Stomach smooth muscle (tissue), 2 donors: ENCODE measurements around the gene GPAM.

Experiments used
- H3K27ac ChIP-seq: one replicate; pipeline ENCODE4 v1.7.0; 2013; ENCODE audit warnings: mild to moderate bottlenecking, low read length, inconsistent platforms
- H3K27me3 ChIP-seq, 2 donors: one replicate each; pipeline ENCODE4 v1.7.0; 2013; ENCODE audit warnings: low read length in 2 of 2; ENCODE audit not compliant: insufficient read depth in 2 of 2, control insufficient read depth in 1 of 2
- H3K36me3 ChIP-seq, 2 donors: one replicate each; pipeline ENCODE4 v1.7.0; 2013; ENCODE audit warnings: low read length in 2 of 2; ENCODE audit not compliant: control insufficient read depth in 2 of 2, insufficient read depth in 2 of 2
- H3K4me1 ChIP-seq: one replicate; pipeline ENCODE4 v1.7.0; 2013; ENCODE audit warnings: low read length; ENCODE audit not compliant: control insufficient read depth, insufficient read depth
- H3K4me3 ChIP-seq, 2 donors: one replicate each; pipeline ENCODE4 v1.7.0; 2013; ENCODE audit warnings: low read length in 2 of 2
- H3K9ac ChIP-seq, 2 donors: one replicate each; pipeline ENCODE4 v1.7.0; 2013; ENCODE audit warnings: low read length in 2 of 2, mild to moderate bottlenecking in 1 of 2
- H3K9me3 ChIP-seq, 2 donors: one replicate each; pipeline ENCODE4 v1.7.0; 2013; ENCODE audit warnings: low read length in 2 of 2; ENCODE audit not compliant: control insufficient read depth in 2 of 2
- donor health status: healthy.
- donor health status: Pancreatic carcinoma.

The GPAM gene

GRCh38 chr10:112159469-112159868, 24.1 kb downstream of the GPAM start:
- Histone ChIP-seq H3K9me3 (no peaks in the 10 kb centered on the region), H3K27me3 (no peaks in the 10 kb centered on the region), H3K4me3 (no peak overlapping the region), H3K4me1 (no peaks in the 10 kb centered on the region), H3K27ac (no peak overlapping the region), H3K36me3 (peaks cover 41 to 57% of the 10 kb centered on the region in 2 donors), H3K9ac (no peak overlapping the region)

GRCh38 chr10:112151524-112152039, 32.0 kb downstream of the GPAM start:
- H3K9me3 ChIP-seq: no peaks in the 10 kb centered on the region
- no peaks in the 10 kb centered on the region for H3K4me1 ChIP-seq
- H3K27me3 ChIP-seq: no peaks in the 10 kb centered on the region
- H3K4me3 ChIP-seq: no peak overlapping the region
- no peak overlapping the region for H3K9ac ChIP-seq
- H3K36me3 ChIP-seq: peaks cover 27 to 28% of the 10 kb centered on the region in 2 donors
- H3K27ac ChIP-seq: no peak overlapping the region

GRCh38 chr10:112148331-112148730, 35.2 kb downstream of the GPAM start:
- Histone ChIP-seq H3K27ac (no peak overlapping the region), H3K36me3 (peaks cover 8 to 13% of the 10 kb centered on the region in 2 donors)

GRCh38 chr10:112146799-112147198, 36.8 kb downstream of the GPAM start:
- H3K4me3 ChIP-seq: no peak overlapping the region
- H3K9me3 ChIP-seq: no peaks in the 10 kb centered on the region
- H3K36me3 ChIP-seq: peaks cover 0 to 6% of the 10 kb centered on the region in 2 donors
- H3K27me3 ChIP-seq: no peaks in the 10 kb centered on the region
- H3K9ac ChIP-seq: no peak overlapping the region
- H3K4me1 ChIP-seq: no peaks in the 10 kb centered on the region
- H3K27ac ChIP-seq: no peak overlapping the region

More at GRCh38 chr10:112148331-112148730, 35.2 kb downstream of the GPAM start:
- no peaks in the 10 kb centered on the region for H3K27me3 ChIP-seq
- no peaks in the 10 kb centered on the region for H3K4me1 ChIP-seq
- no peak overlapping the region for H3K9ac ChIP-seq
- H3K4me3 ChIP-seq: no peak overlapping the region
- H3K9me3 ChIP-seq: no peaks in the 10 kb centered on the region

GRCh38 chr10:112145263-112145662, 38.3 kb downstream of the GPAM start:
- Histone ChIP-seq H3K9ac (no peak overlapping the region), H3K36me3 (peaks cover 0 to 2% of the 10 kb centered on the region in 2 donors), H3K27ac (no peak overlapping the region), H3K9me3 (no peaks in the 10 kb centered on the region), H3K27me3 (no peaks in the 10 kb centered on the region), H3K4me1 (no peaks in the 10 kb centered on the region), H3K4me3 (no peak overlapping the region)

- no peak overlapping the region for H3K9ac ChIP-seq
Measured at GRCh38 chr10:112143420-112143819, 40.1 kb downstream of the GPAM start.

GRCh38 chr10:112141292-112141691, 42.3 kb downstream of the GPAM start:
- Histone ChIP-seq H3K9me3 (no peaks in the 10 kb centered on the region), H3K4me1 (no peaks in the 10 kb centered on the region), H3K36me3 (no peaks in the 10 kb centered on the region), H3K27me3 (no peaks in the 10 kb centered on the region), H3K4me3 (no peak overlapping the region), H3K9ac (no peak overlapping the region), H3K27ac (no peak overlapping the region)

More at GRCh38 chr10:112143420-112143819, 40.1 kb downstream of the GPAM start:
- Histone ChIP-seq H3K4me3 (no peak overlapping the region), H3K4me1 (no peaks in the 10 kb centered on the region), H3K27me3 (no peaks in the 10 kb centered on the region), H3K27ac (no peak overlapping the region), H3K9me3 (no peaks in the 10 kb centered on the region), H3K36me3 (peaks cover 0 to 2% of the 10 kb centered on the region in 2 donors)

GRCh38 chr10:112140110-112140970, 43.2 kb downstream of the GPAM start:
- no peaks in the 10 kb centered on the region for H3K36me3 ChIP-seq
- no peaks in the 10 kb centered on the region for H3K4me1 ChIP-seq
- no peaks in the 10 kb centered on the region for H3K9me3 ChIP-seq
- no peak overlapping the region for H3K9ac ChIP-seq
- H3K27me3 ChIP-seq: no peaks in the 10 kb centered on the region
- no peak overlapping the region for H3K27ac ChIP-seq
- no peak overlapping the region for H3K4me3 ChIP-seq

- Histone ChIP-seq H3K36me3 (no peaks in the 10 kb centered on the region), H3K9ac (no peak overlapping the region), H3K4me3 (no peak overlapping the region), H3K4me1 (no peaks in the 10 kb centered on the region), H3K27ac (no peak overlapping the region), H3K9me3 (no peaks in the 10 kb centered on the region), H3K27me3 (no peaks in the 10 kb centered on the region)
Measured at GRCh38 chr10:112139176-112139575, 44.4 kb downstream of the GPAM start.

GRCh38 chr10:112137154-112137987, 46.2 kb downstream of the GPAM start:
- Histone ChIP-seq H3K4me1 (no peaks in the 10 kb centered on the region), H3K36me3 (no peaks in the 10 kb centered on the region), H3K27ac (no peak overlapping the region), H3K27me3 (no peaks in the 10 kb centered on the region), H3K9me3 (no peaks in the 10 kb centered on the region), H3K4me3 (no peak overlapping the region), H3K9ac (no peak overlapping the region)
